NCI-H2029 (cell line): ENCODE results near the gene FBXL15.

Source experiments
- DNase-seq: peaks from one replicate; lab custom pipeline; 2025; lab: John Stamatoyannopoulos, UW

FBXL15 gene

GRCh38 chr10:102398172-102399020 lies 22.2 kb upstream of the FBXL15 start:
- no peak for DNase-seq

- DNase-seq, result peak; percentile 43
These were observed 21.2 kb upstream of the FBXL15 start for GRCh38 chr10:102399217-102400021.

- DNase-seq, result no peak
These were observed 20.6 kb upstream of the FBXL15 start for GRCh38 chr10:102400076-102400475.

- DNase-seq, result no peak
These were observed 19.9 kb upstream of the FBXL15 start for GRCh38 chr10:102400598-102401341.

GRCh38 chr10:102401342-102401654 lies 19.3 kb upstream of the FBXL15 start:
- no peak for DNase-seq

GRCh38 chr10:102401735-102402511 lies 18.7 kb upstream of the FBXL15 start:
- DNase-seq, result no peak

- no peak for DNase-seq
These were observed 18.1 kb upstream of the FBXL15 start for GRCh38 chr10:102402512-102402896.

- no peak for DNase-seq
These were observed 17.5 kb upstream of the FBXL15 start for GRCh38 chr10:102403115-102403514.

GRCh38 chr10:102404361-102405107 lies 16.1 kb upstream of the FBXL15 start:
- DNase-seq, result no peak

- DNase-seq, result no peak
These were observed 15.5 kb upstream of the FBXL15 start for GRCh38 chr10:102405108-102405571.

GRCh38 chr10:102405632-102406031 lies 15.0 kb upstream of the FBXL15 start:
- no peak for DNase-seq

- DNase-seq, result no peak
These were observed 13.8 kb upstream of the FBXL15 start for GRCh38 chr10:102406815-102407214.

GRCh38 chr10:102407425-102408130 lies 13.1 kb upstream of the FBXL15 start:
- no peak for DNase-seq

GRCh38 chr10:102408131-102408727 lies 12.4 kb upstream of the FBXL15 start:
- no peak for DNase-seq

- no peak for DNase-seq
These were observed 11.7 kb upstream of the FBXL15 start for GRCh38 chr10:102408728-102409603.

GRCh38 chr10:102409604-102410428 lies 10.8 kb upstream of the FBXL15 start:
- no peak for DNase-seq

GRCh38 chr10:102410429-102411073 lies 10.1 kb upstream of the FBXL15 start:
- DNase-seq, result no peak
